OCI-LY1 (cell line): ENCODE measurements around the gene GALNT14.

Experiments
- CTCF ChIP-seq: fragments of 200-600 bp; sonication (generic), shearing (Covaris generic); IDR thresholded peaks from 2 replicates; pipeline ENCODE4 v1.5.1; 2017; ENCODE audit warnings: mild to moderate bottlenecking, antibody characterized with exemption, low read length, moderate library complexity, mixed read lengths
- EZH2 ChIP-seq: fragments of 200-600 bp; sonication (generic), shearing (Covaris generic); IDR thresholded peaks from 2 replicates; pipeline ENCODE4 v1.8.0; 2017; ENCODE audit warnings: borderline replicate concordance, mixed run types, mild to moderate bottlenecking, antibody characterized with exemption, low read length, moderate library complexity, mixed read lengths

- TF ChIP-seq CTCF (no peak), EZH2 (no peak)
These were observed 204.2 kb downstream of the GALNT14 start for GRCh38 chr2:30934066-30934465.
